PC-9 (cell line): ENCODE data around the gene RAP2A. TPM values are rescaled to one million over a fixed set of nuclear protein-coding genes. Genes with fewer than 3 reads are reported as not detected.

Source experiments
- BruUV-seq: library from RNA; stranded (reverse); fragments of 400-500 nt; replicated peaks from 2 replicates; lab custom pipeline; 2021; lab: Mats Ljungman, UMichigan
- CTCF ChIA-PET: fragments of 300-600 bp; sonication (Branson Sonifier 250); formaldehyde crosslinking; loops from one replicate; lab custom pipeline; 2022; ENCODE audit warnings: antibody characterized with exemption; lab: Charles Lee
- POLR2A ChIA-PET: fragments of 300-600 bp; sonication (Branson Sonifier 250); formaldehyde crosslinking; loops from one replicate; lab custom pipeline; 2022; ENCODE audit warnings: antibody characterized with exemption; ENCODE audit not compliant: unreplicated experiment; lab: Charles Lee
- DNase-seq, 2 experiments: peaks; one replicate each; pipeline versions ENCODE4 v3.0.0 to v3.0.0-alpha.2; 2015 to 2022; ENCODE audit warnings: mixed read lengths in 1 of 2
- H2AFZ ChIP-seq: fragments of 200-600 bp; sonication (generic); 2 replicates; pipeline ENCODE4 v1.8.1; 2017; ENCODE audit warnings: antibody characterized with exemption
- H3F3A ChIP-seq: fragments of 200-600 bp; sonication (generic); 2 replicates; pipeline ENCODE4 v1.8.1; 2017; ENCODE audit warnings: antibody characterized with exemption, mild to moderate bottlenecking, low read depth; ENCODE audit not compliant: insufficient read depth
- H3K27ac ChIP-seq: fragments of 200-600 bp; sonication (generic); 2 replicates; pipeline ENCODE4 v1.6.1; 2016; ENCODE audit warnings: mixed run types
- H3K27me3 ChIP-seq: fragments of 200-600 bp; sonication (generic); 2 replicates; pipeline ENCODE4 v1.6.1; 2016; ENCODE audit warnings: low read depth, mixed run types; ENCODE audit not compliant: insufficient read depth
- H3K36me3 ChIP-seq: fragments of 200-600 bp; sonication (generic); 2 replicates; pipeline ENCODE4 v1.6.1; 2016; ENCODE audit warnings: low read depth, mixed run types
- H3K4me1 ChIP-seq: fragments of 200-600 bp; sonication (generic); replicated peaks from 2 replicates; pipeline ENCODE4 v1.6.1; 2016; ENCODE audit warnings: mixed run types; ENCODE audit not compliant: insufficient read depth
- H3K4me2 ChIP-seq: fragments of 200-600 bp; sonication (generic); 2 replicates; pipeline ENCODE4 v1.6.1; 2017; ENCODE audit warnings: mixed run types
- H3K4me3 ChIP-seq: fragments of 200-600 bp; sonication (generic); 2 replicates; pipeline ENCODE4 v1.6.1; 2016; ENCODE audit warnings: mixed run types
- H3K79me2 ChIP-seq: fragments of 200-600 bp; sonication (generic); 2 replicates; pipeline ENCODE4 v1.6.1; 2017; ENCODE audit warnings: low read depth, mixed run types
- H3K9me2 ChIP-seq: fragments of 200-600 bp; sonication (generic); 2 replicates; pipeline ENCODE4 v1.8.1; 2017; ENCODE audit warnings: mild to moderate bottlenecking; ENCODE audit not compliant: insufficient read depth
- H3K9me3 ChIP-seq: fragments of 200-600 bp; sonication (generic); 2 replicates; pipeline ENCODE4 v1.8.1; 2016; ENCODE audit warnings: low read depth; ENCODE audit not compliant: insufficient read depth
- H4K20me1 ChIP-seq: fragments of 200-600 bp; sonication (generic); 2 replicates; pipeline ENCODE4 v1.8.1; 2017; ENCODE audit not compliant: insufficient read depth
- EZH2 ChIP-seq: fragments of 200-600 bp; sonication (generic); IDR thresholded peaks from 2 replicates; pipeline ENCODE4 v1.8.0; 2017; ENCODE audit warnings: antibody characterized with exemption, low read depth
- intact Hi-C: fragments of 100-400 bp; cut with micrococcal nuclease; formaldehyde crosslinking; loops from one replicate; pipeline ENCODE4 v1.10.0; 2022; ENCODE audit not compliant: unreplicated experiment
- total RNA-seq: library from RNA; stranded (reverse); gene quantifications from 2 replicates; pipeline ENCODE4 v1.2.3, GENCODE V29; 2021
- TF ChIP-seq, protein P1 (sequence below): fragments of 200-600 bp; sonication (generic); conservative IDR thresholded peaks from 2 replicates; pipeline ENCODE4 v1.6.1; 2017; ENCODE audit warnings: mixed run types, antibody characterized with exemption, mild to moderate bottlenecking, moderate library complexity

The RAP2A gene
- total RNA-seq, 1 experiment from 2014 or later, result 21.5 TPM

DNA sequence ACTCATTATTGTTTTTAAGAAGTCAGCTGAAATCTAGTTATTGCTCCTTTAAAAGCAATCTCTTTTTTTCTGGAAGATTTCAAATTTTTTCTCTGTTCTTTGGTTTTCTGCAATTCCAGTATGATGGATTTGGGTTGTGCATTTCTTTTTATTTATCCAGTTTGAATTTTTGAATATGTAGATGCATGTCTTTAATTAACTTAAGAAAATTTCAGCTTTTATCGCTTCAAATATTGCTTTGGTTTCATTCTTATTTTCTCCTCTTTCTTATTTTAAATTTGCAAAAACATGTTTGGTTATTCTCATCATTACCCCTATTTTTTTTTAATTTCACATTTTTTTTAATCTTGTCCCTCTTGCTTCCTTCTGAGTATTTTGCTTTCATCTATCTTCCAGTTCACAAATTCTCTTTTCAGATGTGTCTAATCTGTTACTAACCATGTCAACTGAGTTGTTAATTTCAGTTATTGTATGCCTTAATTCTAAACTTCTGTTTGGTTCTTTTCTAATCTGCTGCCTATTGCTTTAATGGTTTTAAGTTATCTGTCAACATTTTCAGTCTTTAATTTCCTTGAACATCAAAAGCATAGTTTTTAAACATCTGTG lies 56.8 kb downstream of the RAP2A start:
- Histone ChIP-seq H3K27me3 (no peaks in the 10 kb centered on the region), H3K27ac (no peak overlapping the region), H4K20me1 (no peaks in the 10 kb centered on the region), H3K79me2 (no peaks in the 10 kb centered on the region), H3K9me2 (no peaks in the 10 kb centered on the region), H3K36me3 (no peaks in the 10 kb centered on the region), H3K9me3 (no peaks in the 10 kb centered on the region), H3K4me3 (no peak overlapping the region), H3F3A (no peaks in the 10 kb centered on the region), H3K4me2 (no peak overlapping the region), H2AFZ (no peak overlapping the region), H3K4me1 (peaks cover 19% of the 10 kb centered on the region)
- no peak for TF ChIP-seq EZH2
- TF ChIP-seq, protein P1, sequence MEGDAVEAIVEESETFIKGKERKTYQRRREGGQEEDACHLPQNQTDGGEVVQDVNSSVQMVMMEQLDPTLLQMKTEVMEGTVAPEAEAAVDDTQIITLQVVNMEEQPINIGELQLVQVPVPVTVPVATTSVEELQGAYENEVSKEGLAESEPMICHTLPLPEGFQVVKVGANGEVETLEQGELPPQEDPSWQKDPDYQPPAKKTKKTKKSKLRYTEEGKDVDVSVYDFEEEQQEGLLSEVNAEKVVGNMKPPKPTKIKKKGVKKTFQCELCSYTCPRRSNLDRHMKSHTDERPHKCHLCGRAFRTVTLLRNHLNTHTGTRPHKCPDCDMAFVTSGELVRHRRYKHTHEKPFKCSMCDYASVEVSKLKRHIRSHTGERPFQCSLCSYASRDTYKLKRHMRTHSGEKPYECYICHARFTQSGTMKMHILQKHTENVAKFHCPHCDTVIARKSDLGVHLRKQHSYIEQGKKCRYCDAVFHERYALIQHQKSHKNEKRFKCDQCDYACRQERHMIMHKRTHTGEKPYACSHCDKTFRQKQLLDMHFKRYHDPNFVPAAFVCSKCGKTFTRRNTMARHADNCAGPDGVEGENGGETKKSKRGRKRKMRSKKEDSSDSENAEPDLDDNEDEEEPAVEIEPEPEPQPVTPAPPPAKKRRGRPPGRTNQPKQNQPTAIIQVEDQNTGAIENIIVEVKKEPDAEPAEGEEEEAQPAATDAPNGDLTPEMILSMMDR, result no peak
- ChIA-PET CTCF (no interaction called here), POLR2A (no interaction called here)
- intact Hi-C loops, result no loop called here
- DNase-seq, result no peak
- no TSS peak for BruUV-seq

DNA sequence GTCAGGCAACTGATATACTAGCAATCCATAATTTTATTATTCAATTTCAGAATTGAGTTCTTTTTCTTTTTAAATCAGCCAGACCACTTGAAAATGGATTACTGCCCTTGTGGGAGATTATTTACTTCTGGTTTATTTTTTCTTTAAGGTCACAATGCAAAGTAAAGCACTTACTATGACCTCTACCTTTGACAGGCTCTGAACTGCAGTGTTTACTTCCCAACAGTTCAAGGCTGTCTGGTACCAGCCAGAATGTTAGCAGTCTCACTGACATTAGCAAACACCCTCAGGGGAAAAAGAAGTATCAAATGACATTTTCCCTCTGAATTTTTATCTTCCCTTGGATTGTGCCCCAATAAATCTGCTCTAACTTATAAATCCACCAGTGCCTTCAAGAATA lies 57.5 kb downstream of the RAP2A start:
- no TSS peak for BruUV-seq
- no peak for TF ChIP-seq EZH2
- TF ChIP-seq, protein P1, result no peak
- no peak overlapping the region for H3K4me2 ChIP-seq
- no peaks in the 10 kb centered on the region for H3K36me3 ChIP-seq
- no peaks in the 10 kb centered on the region for H3F3A ChIP-seq
- no peak overlapping the region for H2AFZ ChIP-seq
- H3K27me3 ChIP-seq, result no peaks in the 10 kb centered on the region
- no peaks in the 10 kb centered on the region for H3K79me2 ChIP-seq
- H3K4me1 ChIP-seq, result peaks cover 22% of the 10 kb centered on the region
- no peaks in the 10 kb centered on the region for H4K20me1 ChIP-seq
- ChIA-PET POLR2A (no interaction called here), CTCF (no interaction called here)
- no peak overlapping the region for H3K4me3 ChIP-seq
- H3K9me3 ChIP-seq, result no peaks in the 10 kb centered on the region
- intact Hi-C loops, result no loop called here
- H3K27ac ChIP-seq, result no peak overlapping the region
- H3K9me2 ChIP-seq, result no peaks in the 10 kb centered on the region
- no peak for DNase-seq

DNA sequence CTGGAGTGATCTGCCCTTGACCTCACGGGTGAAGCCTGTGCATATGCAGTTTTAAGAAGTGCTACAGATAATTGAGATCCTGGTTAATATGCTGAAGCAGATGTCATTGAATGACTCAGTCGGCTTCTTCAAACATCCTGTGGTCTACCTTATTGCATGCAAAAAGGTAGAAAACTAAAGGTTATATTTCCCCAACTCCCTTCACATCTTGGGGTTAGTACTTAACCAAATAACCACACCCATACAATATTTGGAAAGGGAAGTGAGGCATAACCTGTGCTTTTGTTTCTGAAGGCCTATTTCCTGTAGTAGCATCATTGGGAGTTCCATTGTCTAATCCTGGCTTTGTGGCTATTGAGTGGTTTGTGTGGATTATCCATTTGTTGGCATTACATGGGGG lies 58.3 kb downstream of the RAP2A start:
- ChIA-PET CTCF (no interaction called here), POLR2A (no interaction called here)
- no peak for DNase-seq
- no peak overlapping the region for H3K4me3 ChIP-seq
- BruUV-seq, result no TSS peak
- H3K27me3 ChIP-seq, result no peaks in the 10 kb centered on the region
- no peaks in the 10 kb centered on the region for H4K20me1 ChIP-seq
- no peak overlapping the region for H3K27ac ChIP-seq
- intact Hi-C loops, result no loop called here
- H3K4me1 ChIP-seq, result peaks cover 22% of the 10 kb centered on the region
- H3K9me2 ChIP-seq, result no peaks in the 10 kb centered on the region
- TF ChIP-seq EZH2, result no peak
- TF ChIP-seq, protein P1, result no peak
- no peak overlapping the region for H2AFZ ChIP-seq
- no peaks in the 10 kb centered on the region for H3K9me3 ChIP-seq
- no peak overlapping the region for H3K4me2 ChIP-seq
- H3K36me3 ChIP-seq, result no peaks in the 10 kb centered on the region
- no peaks in the 10 kb centered on the region for H3K79me2 ChIP-seq
- H3F3A ChIP-seq, result no peaks in the 10 kb centered on the region
